Activated T-cell treated with anti-CD3 and anti-CD28 coated beads, Interleukin-2, amount 50 U/mL, for 24 hours (primary cell): Measurements from ENCODE around the gene APBA2.

ENCODE experiments used
- DNase-seq: peaks from one replicate; pipeline ENCODE4 v3.0.0-alpha.2; 2020
- H3K27ac Mint-ChIP-seq: 2 replicates; pipeline ENCODE4 v1.8.0; 2020; ENCODE audit warnings: mild to moderate bottlenecking, mixed read lengths
- H3K27me3 Mint-ChIP-seq: 2 replicates; pipeline ENCODE4 v1.8.0; 2020; ENCODE audit warnings: mixed read lengths
- H3K36me3 Mint-ChIP-seq: 2 replicates; pipeline ENCODE4 v1.8.0; 2020; ENCODE audit warnings: low read depth, mixed read lengths
- H3K4me1 Mint-ChIP-seq: 2 replicates; pipeline ENCODE4 v1.8.0; 2020; ENCODE audit warnings: low read depth, mixed read lengths
- H3K4me3 Mint-ChIP-seq: 2 replicates; pipeline ENCODE4 v1.8.0; 2020; ENCODE audit warnings: mild to moderate bottlenecking, moderate library complexity, mixed read lengths
- H3K9me3 Mint-ChIP-seq: 2 replicates; pipeline ENCODE4 v1.8.0; 2020; ENCODE audit warnings: mixed read lengths

The APBA2 gene

DNA sequence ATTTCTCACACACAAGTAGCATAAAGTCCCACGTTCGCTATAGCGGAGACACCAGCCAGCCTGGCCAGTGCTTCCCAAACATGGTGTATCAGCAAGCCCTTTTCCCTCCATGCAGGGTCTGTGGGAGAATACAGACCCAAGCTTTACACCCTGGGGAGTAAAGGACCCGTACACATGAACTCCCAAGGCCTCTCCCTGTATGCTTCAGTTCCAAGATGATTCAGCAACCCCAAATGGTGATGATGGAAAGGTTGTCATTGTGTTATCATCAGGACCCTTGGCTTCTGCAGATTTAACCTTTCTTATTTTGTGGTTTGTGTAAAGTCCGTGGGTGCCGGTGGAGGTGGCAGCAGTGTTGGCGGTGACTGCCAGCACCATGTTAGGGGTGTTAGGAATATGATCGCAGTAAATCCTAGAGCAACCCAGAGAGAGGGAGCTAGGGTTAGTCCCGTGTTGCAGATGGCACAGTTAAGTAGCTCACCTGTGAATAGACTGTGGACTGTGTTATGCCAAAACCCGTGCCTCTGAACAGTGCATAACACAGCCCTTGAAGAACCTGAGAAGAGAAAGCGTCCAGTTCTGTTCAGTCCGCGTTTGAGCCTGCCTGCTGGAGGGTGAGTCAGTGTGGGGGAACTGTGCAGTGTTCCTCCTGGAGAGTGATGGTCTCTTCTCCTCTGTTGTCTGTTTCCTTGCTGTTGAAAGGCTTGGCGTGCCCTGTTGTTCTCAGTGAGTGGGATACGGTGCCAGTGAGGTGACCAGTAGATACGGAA lies 174.3 kb downstream of the APBA2 start:
- no peaks in the 10 kb centered on the region for H3K9me3 Mint-ChIP-seq
- H3K4me3 Mint-ChIP-seq = no peak overlapping the region
- DNase-seq = no peak
- H3K36me3 Mint-ChIP-seq = peaks cover 10% of the 10 kb centered on the region
- no peaks in the 10 kb centered on the region for H3K27me3 Mint-ChIP-seq
- H3K4me1 Mint-ChIP-seq = peaks cover 66% of the 10 kb centered on the region
- no peak overlapping the region for H3K27ac Mint-ChIP-seq

DNA sequence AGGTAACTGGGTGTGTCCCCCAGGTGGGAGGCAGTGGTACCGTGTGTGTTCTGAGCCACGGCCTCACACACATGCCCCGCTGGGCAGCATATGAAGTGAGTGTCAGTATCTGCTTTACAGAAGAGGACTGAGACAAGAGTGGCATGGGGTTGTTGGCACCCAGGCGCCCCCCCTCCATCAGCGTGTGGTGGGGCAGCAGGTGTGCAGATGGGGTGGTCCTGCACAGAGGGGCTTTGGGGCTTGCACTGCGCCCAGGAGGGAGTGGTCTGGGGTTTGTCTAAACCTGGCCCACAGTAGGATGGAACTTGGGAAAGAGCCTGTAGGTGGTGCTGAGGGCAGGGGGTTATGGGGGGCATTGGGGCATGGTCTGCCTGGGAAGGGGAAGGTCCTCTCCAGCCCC lies 176.0 kb downstream of the APBA2 start:
- Mint-ChIP-seq H3K36me3 (peaks cover 12% of the 10 kb centered on the region), H3K4me3 (no peak overlapping the region), H3K9me3 (no peaks in the 10 kb centered on the region), H3K27ac (no peak overlapping the region), H3K27me3 (no peaks in the 10 kb centered on the region), H3K4me1 (peaks cover 64% of the 10 kb centered on the region)
- DNase-seq = no peak

DNA sequence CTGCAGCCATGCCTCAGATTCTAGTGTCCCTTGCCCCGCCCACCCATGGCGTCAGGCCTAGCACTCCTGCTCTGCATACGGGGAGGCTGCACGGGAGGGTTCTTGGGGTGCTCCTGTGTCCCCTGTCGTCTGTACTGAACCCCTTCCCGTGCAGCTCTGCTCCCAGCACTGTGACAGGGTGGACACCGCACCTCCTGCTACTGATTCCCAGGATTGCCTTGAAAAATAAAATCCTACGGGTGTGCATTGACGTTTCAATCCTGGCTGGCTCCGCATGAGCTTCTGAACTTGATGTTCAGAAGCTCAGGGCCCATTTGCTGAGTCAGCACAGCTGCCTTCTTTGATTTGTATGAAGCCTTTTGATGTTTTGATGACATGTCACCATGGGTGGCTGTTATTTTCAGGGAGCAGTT lies 176.4 kb downstream of the APBA2 start:
- Mint-ChIP-seq H3K4me3 (no peak overlapping the region), H3K27me3 (no peaks in the 10 kb centered on the region), H3K9me3 (no peaks in the 10 kb centered on the region), H3K36me3 (peaks cover 9% of the 10 kb centered on the region), H3K4me1 (peaks cover 60% of the 10 kb centered on the region), H3K27ac (no peak overlapping the region)
- DNase-seq = no peak

DNA sequence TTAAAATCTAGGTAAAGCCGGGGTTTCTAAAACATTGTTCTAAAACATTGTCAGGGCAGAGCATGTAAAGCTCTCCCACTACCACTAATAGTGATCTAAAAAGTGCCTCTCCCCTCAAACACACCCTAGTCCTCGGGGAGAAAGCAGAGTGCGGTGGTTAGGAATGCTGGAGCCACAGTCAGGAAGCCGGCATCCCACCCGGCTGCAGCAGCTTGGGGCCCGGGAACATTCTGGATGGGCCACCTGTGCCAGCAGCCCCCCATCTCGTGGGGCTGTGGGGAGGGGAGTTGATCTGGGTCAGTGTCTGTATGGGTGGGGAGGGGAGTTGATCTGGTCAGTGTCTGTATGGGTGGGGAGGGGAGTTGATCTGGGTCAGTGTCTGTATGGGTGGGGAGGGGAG lies 176.9 kb downstream of the APBA2 start:
- Mint-ChIP-seq H3K36me3 (peaks cover 6% of the 10 kb centered on the region), H3K4me1 (peaks cover 55% of the 10 kb centered on the region), H3K4me3 (no peak overlapping the region), H3K27me3 (no peaks in the 10 kb centered on the region), H3K9me3 (no peaks in the 10 kb centered on the region), H3K27ac (no peak overlapping the region)
- no peak for DNase-seq

DNA sequence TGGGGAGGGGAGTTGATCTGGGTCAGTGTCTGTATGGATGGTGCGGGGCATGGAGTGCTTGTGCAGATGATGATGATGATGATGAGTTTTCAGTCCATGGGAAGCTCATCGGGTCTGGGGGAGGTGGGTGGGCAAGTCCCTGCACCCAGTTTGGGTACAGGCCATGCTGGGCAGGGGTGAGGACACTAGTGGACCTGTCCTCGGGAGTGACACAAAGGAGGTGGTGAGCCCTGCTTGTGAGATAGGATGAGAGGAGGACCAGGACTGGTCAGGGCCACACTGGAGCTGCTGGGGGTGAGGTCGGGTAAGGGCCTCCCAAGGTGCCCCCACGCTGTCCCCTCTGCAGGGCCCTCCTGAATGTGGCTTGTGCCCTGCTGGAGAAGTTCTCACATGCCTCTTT lies 177.9 kb downstream of the APBA2 start:
- H3K4me3 Mint-ChIP-seq = no peak overlapping the region
- H3K27ac Mint-ChIP-seq = no peak overlapping the region
- no peaks in the 10 kb centered on the region for H3K27me3 Mint-ChIP-seq
- no peak for DNase-seq
- peaks cover 46% of the 10 kb centered on the region for H3K4me1 Mint-ChIP-seq
- peaks cover 4% of the 10 kb centered on the region for H3K36me3 Mint-ChIP-seq
- no peaks in the 10 kb centered on the region for H3K9me3 Mint-ChIP-seq

DNA sequence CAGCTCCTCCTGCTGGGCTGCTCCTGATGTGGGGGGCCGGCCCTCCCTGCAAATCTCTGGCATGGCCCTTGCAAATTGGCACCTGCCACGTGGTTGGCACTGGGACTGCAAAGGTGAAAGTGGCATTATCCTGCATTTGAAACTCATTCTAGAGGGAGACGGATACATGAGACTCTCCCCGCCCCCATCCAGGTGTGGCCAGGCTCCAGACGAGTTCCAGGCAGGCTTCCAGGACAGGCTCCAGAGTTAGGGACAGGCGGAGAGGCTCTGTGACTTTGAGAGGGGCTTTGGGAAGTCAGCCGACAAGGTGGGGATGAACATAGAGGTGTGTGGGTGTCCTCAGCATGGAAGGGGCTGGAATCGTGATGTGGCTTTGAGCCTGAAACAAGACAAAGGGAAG lies 178.5 kb downstream of the APBA2 start:
- H3K27me3 Mint-ChIP-seq = no peaks in the 10 kb centered on the region
- H3K9me3 Mint-ChIP-seq = peaks cover 4% of the 10 kb centered on the region
- peaks cover 8% of the 10 kb centered on the region for H3K36me3 Mint-ChIP-seq
- no peak for DNase-seq
- no peak overlapping the region for H3K27ac Mint-ChIP-seq
- H3K4me3 Mint-ChIP-seq = no peak overlapping the region
- peaks cover 41% of the 10 kb centered on the region for H3K4me1 Mint-ChIP-seq

DNA sequence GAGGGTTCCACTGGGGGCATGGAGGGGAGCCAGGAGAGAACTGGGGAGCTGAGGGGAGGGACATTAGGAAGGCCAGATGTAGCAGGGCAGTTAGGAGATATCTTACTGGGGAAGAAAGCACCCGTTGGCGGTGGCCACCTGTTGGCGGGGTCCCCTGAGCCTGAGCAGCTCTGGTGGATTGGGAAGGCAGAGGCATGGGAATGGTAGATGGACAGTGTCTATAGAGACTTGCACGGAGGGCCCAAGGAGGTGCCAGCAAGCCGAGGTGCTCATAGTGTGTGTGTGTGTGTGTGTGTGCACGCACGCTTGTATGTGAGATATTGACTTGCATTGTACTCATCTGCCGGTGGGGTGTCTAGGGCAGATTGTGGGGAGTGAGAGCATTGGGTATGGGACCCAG lies 179.0 kb downstream of the APBA2 start:
- H3K27me3 Mint-ChIP-seq = no peaks in the 10 kb centered on the region
- H3K27ac Mint-ChIP-seq = no peak overlapping the region
- H3K9me3 Mint-ChIP-seq = peaks cover 4% of the 10 kb centered on the region
- DNase-seq = no peak
- peaks cover 10% of the 10 kb centered on the region for H3K36me3 Mint-ChIP-seq
- no peak overlapping the region for H3K4me3 Mint-ChIP-seq
- H3K4me1 Mint-ChIP-seq = peaks cover 39% of the 10 kb centered on the region

DNA sequence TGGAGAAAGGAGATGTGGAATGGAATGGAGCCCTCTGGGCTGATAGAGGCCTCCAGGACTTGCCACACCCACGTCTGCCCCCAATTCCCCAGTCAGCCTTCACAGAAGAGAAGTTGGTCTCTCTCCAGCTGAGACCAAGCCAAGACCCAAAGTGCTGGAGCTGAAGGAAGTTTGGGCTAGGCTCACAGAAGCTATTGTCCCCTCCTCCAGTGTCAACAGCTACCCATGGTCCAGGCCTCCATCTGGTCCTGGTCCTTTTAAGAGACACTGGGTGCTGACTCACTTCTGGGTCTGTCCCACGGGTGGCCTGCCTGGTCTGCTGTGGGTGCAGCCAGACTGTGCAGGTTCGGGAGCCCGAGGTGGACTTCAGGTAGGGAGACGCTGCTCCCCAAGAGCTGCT lies 179.8 kb downstream of the APBA2 start:
- Mint-ChIP-seq H3K27ac (no peak overlapping the region), H3K4me1 (peaks cover 30% of the 10 kb centered on the region), H3K9me3 (peaks cover 4% of the 10 kb centered on the region), H3K36me3 (peaks cover 12% of the 10 kb centered on the region), H3K4me3 (no peak overlapping the region), H3K27me3 (no peaks in the 10 kb centered on the region)
- no peak for DNase-seq

DNA sequence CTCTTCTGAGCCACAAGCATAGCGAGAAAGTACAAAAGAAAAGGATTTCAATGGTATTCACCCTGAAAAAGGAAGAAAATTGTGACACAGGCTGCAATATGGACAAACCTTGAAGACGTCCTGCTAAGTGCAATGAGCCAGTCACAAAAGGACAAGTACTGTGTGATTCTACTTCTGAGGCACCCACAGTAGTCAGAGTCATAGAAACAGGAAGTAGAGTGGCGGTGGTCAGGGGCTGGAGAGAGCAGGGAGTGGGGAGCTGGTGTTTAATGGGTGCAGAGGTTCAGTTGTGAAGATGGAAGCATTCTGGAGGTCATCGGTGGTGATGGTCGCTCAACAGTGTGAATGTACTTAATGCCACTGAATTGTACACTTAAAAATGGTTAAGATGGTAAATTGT lies 180.5 kb downstream of the APBA2 start:
- no peak for DNase-seq
- Mint-ChIP-seq H3K27me3 (no peaks in the 10 kb centered on the region), H3K4me1 (peaks cover 25% of the 10 kb centered on the region), H3K27ac (no peak overlapping the region), H3K9me3 (peaks cover 4% of the 10 kb centered on the region), H3K36me3 (peaks cover 14% of the 10 kb centered on the region), H3K4me3 (no peak overlapping the region)

DNA sequence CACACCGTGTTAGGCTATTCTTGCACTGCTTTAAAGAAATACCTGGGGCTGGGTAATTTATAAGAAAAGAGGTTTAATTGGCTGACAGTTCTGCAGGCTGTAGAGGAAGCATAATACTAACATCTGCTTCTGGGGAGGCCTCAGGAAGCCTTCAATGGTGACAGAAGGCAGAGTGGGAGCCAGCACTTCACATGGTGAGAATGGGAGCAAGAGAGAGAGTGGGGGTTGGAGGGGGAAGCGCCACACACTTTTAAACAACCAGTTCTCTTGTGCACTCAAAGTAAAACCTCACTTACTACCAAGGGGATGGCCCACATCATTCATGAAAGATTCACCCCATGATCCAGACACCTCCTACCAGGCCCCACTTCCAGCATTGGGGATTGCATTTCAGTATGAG lies 181.1 kb downstream of the APBA2 start:
- DNase-seq = no peak
- Mint-ChIP-seq H3K4me1 (peaks cover 20% of the 10 kb centered on the region), H3K9me3 (peaks cover 4% of the 10 kb centered on the region), H3K36me3 (peaks cover 16% of the 10 kb centered on the region), H3K4me3 (no peak overlapping the region), H3K27me3 (no peaks in the 10 kb centered on the region), H3K27ac (no peak overlapping the region)

DNA sequence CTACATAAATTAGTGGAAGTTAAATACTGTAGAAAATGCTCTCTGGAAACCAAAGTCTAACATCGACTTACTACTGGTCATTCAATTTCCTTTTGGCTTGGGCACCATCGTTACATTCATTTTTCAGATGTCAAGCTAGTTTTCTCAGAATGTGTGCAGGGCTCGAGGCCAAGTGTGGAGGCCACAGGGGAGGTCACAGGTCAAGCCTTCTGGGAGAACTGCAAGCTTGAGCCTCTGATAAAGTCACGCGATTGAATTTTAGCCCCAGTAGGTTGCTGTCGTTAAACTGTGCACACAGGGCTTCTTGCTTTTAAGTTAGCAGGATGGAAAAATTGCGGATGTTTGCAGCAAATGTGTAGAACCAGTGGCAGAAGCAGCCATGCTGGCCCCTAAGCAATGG lies 182.2 kb downstream of the APBA2 start:
- peaks cover 4% of the 10 kb centered on the region for H3K9me3 Mint-ChIP-seq
- H3K36me3 Mint-ChIP-seq = peaks cover 16% of the 10 kb centered on the region
- H3K4me3 Mint-ChIP-seq = no peak overlapping the region
- H3K27me3 Mint-ChIP-seq = no peaks in the 10 kb centered on the region
- peaks cover 14% of the 10 kb centered on the region for H3K4me1 Mint-ChIP-seq
- no peak overlapping the region for H3K27ac Mint-ChIP-seq
- DNase-seq = no peak

DNA sequence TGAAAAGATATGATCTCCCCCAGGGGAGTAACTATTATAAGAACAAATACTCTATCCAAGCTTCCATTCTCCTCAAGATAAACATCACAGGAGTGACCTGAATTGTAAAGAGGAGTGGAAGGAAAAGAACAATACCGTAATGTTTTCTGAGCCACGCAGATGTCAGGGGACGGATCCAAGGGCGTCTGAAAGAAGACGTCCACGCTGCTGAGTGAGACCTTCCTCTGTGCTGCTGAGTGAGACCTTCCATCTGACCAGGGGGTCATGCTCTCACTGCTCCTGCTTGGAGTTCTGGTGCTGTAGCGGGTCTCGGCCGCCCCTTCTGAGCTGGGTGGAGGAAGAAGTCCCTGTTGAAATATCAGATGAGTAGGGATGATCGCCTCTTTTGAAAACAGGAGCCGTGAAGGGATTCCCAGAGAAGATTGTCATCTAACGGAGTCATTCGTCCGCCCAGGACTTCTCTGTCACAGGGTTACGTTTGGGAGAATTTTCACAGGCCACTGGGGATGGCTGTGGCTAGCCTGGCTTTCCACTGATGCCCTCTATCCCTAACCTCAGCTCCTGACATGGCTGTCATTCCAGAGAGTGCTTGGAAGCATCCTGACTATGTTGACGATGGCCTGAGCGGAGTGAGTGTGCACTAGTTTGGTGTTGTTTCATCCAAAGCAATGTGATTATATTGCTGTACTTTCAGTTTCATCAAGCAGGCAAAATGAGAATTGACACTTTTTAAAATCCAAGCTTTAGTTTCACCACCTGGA lies 184.9 kb downstream of the APBA2 start:
- Mint-ChIP-seq H3K36me3 (peaks cover 26% of the 10 kb centered on the region), H3K4me1 (peaks cover 10% of the 10 kb centered on the region), H3K9me3 (peaks cover 4% of the 10 kb centered on the region), H3K27ac (no peak overlapping the region), H3K27me3 (no peaks in the 10 kb centered on the region), H3K4me3 (no peak overlapping the region)
- DNase-seq = no peak

DNA sequence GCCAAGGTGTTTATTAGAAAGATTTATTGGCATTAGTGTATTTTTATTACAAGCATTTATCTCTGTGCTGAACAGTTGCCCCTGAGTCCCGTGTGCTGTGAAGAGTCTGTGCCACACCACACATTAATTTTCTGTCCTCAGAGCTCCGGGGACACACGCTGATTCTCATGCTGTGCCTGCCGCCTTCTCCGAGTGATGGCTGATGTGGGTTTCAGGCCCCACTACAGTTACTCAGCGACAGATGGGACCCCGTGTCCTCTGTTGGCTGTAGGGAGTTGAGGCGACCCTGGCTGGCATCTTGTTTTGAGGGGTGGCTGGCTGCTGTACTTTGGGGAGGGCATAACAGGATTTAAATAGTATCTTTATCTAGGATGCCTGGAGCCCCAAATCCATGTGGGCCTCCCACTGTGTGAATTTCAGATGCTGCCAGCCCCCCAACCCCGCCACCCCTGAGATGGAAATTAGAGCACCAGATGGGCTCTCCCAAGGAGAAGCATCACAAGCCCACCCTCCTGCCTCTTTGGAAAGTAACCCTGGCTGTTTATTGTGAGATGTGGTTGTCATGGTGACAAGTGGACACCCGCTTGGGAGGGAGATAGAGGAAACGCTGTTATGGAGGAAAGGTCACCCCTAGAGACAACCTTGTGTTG lies 185.6 kb downstream of the APBA2 start:
- Mint-ChIP-seq H3K4me3 (no peak overlapping the region), H3K27ac (no peak overlapping the region), H3K4me1 (peaks cover 3% of the 10 kb centered on the region), H3K36me3 (peaks cover 24% of the 10 kb centered on the region), H3K9me3 (peaks cover 4% of the 10 kb centered on the region), H3K27me3 (no peaks in the 10 kb centered on the region)
- no peak for DNase-seq

DNA sequence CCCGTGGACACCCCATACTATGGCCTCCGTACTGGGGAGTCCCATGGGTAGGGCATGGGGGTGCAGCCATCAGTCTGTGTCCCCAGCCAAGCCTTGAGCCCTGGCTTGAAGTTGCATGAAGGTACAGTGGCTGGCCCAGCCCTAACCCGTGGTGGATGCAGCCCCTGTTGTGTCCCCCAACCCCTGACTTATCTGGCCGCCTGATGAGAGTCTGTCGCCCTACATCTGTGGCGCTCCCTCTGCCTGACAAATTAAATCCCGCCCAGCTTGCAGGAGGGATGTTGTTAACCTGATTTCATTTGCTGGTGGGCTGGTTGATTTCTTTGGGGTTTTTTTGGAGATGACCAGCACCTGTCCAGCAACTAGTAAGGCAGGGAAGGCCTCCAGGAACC lies 186.1 kb downstream of the APBA2 start:
- Mint-ChIP-seq H3K4me3 (no peak overlapping the region), H3K4me1 (peaks cover 1% of the 10 kb centered on the region), H3K9me3 (peaks cover 4% of the 10 kb centered on the region), H3K27me3 (no peaks in the 10 kb centered on the region), H3K27ac (no peak overlapping the region), H3K36me3 (peaks cover 23% of the 10 kb centered on the region)
- no peak for DNase-seq

DNA sequence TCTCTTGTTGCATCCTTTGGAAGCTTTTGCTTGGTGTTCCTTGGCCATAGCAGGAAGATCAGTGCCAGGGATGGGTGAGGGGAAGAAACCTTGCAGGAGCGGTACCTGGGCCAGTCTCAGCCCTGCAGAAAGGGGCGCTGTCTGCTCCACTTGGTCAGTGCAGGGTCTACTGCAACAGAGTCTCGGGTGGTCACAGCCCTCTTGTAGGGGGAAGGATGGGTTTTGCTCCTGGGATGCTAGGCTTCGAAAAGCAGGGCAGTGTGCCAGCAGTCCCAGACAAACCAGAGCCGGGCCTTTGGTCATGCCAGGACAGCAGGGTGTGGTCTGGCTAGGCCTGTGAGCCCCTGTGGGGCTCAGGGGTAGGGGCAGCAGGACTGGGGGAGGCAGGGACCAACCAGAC lies 186.7 kb downstream of the APBA2 start:
- DNase-seq = no peak
- Mint-ChIP-seq H3K36me3 (peaks cover 25% of the 10 kb centered on the region), H3K27ac (no peak overlapping the region), H3K27me3 (no peaks in the 10 kb centered on the region), H3K4me3 (no peak overlapping the region), H3K4me1 (peaks cover 1% of the 10 kb centered on the region), H3K9me3 (peaks cover 4% of the 10 kb centered on the region)
